RWPE1 (cell line): ENCODE results near the gene CARMIL1.

Source experiments
- CTCF ChIA-PET: fragments of 350-600 bp; sonication (Branson Sonifier 250); formaldehyde crosslinking; extraction: SDS; loops from one replicate; lab custom pipeline; 2021; lab: Yijun Ruan, JAX
- POLR2A ChIA-PET: fragments of 400-600 bp; formaldehyde crosslinking; extraction: SDS; loops from one replicate; lab custom pipeline; 2020; ENCODE audit warnings: antibody characterized with exemption; ENCODE audit not compliant: low non-redundant PET; lab: Yijun Ruan, JAX
- DNase-seq: peaks from one replicate; pipeline ENCODE4 v3.0.0; 2012; ENCODE audit warnings: low spot score
- H3K27ac ChIP-seq: fragments of 450-650 bp; 2 replicates; pipeline ENCODE4 v1.5.1; 2017
- CTCF ChIP-seq: fragments of 450-650 bp; conservative IDR thresholded peaks from 2 replicates; pipeline ENCODE4 v1.5.1; 2017; ENCODE audit warnings: low read depth, mild to moderate bottlenecking

Gene CARMIL1

GRCh38 chr6:25431975-25432307 lies 152.8 kb downstream of the CARMIL1 start:
- TF ChIP-seq CTCF = no peak
- POLR2A ChIA-PET = no interaction called here
- H3K27ac ChIP-seq = no peak overlapping the region
- CTCF ChIA-PET = interaction anchor here (0.7 kb wide), 1 partner anchor 710 kb away, joined by 4 read pairs; no protein-coding TSS in a partner anchor
- no peak for DNase-seq

GRCh38 chr6:25434921-25435320 lies 155.7 kb downstream of the CARMIL1 start:
- TF ChIP-seq CTCF = no peak
- DNase-seq = no peak
- CTCF ChIA-PET = no interaction called here
- H3K27ac ChIP-seq = no peak overlapping the region
- POLR2A ChIA-PET = interaction anchor here (0.8 kb wide), 1 partner anchor 23 kb away, joined by 3 read pairs; no protein-coding TSS in a partner anchor

- ChIA-PET CTCF (no interaction called here), POLR2A (no interaction called here)
- DNase-seq = no peak
- H3K27ac ChIP-seq = no peak overlapping the region
- no peak for TF ChIP-seq CTCF
Observed at GRCh38 chr6:25435416-25435985, 156.3 kb downstream of the CARMIL1 start.

- TF ChIP-seq CTCF = no peak
- no peak overlapping the region for H3K27ac ChIP-seq
- CTCF ChIA-PET = interaction anchor here (1.1 kb wide), 1 partner anchor 61 kb away, joined by 5 read pairs; no protein-coding TSS in a partner anchor
- POLR2A ChIA-PET = no interaction called here
- no peak for DNase-seq
Observed at GRCh38 chr6:25436760-25437159, 157.6 kb downstream of the CARMIL1 start.

GRCh38 chr6:25439368-25439767 lies 160.2 kb downstream of the CARMIL1 start:
- no peak for DNase-seq
- no peak overlapping the region for H3K27ac ChIP-seq
- CTCF ChIA-PET = no interaction called here
- no peak for TF ChIP-seq CTCF
- POLR2A ChIA-PET = no interaction called here

- no peak for DNase-seq
- H3K27ac ChIP-seq = no peak overlapping the region
- ChIA-PET CTCF (no interaction called here), POLR2A (no interaction called here)
- TF ChIP-seq CTCF = no peak
Observed at GRCh38 chr6:25441663-25442270, 162.6 kb downstream of the CARMIL1 start.
